ENCODE measurements around the gene SAMD4B.

The SAMD4B gene

DNA sequence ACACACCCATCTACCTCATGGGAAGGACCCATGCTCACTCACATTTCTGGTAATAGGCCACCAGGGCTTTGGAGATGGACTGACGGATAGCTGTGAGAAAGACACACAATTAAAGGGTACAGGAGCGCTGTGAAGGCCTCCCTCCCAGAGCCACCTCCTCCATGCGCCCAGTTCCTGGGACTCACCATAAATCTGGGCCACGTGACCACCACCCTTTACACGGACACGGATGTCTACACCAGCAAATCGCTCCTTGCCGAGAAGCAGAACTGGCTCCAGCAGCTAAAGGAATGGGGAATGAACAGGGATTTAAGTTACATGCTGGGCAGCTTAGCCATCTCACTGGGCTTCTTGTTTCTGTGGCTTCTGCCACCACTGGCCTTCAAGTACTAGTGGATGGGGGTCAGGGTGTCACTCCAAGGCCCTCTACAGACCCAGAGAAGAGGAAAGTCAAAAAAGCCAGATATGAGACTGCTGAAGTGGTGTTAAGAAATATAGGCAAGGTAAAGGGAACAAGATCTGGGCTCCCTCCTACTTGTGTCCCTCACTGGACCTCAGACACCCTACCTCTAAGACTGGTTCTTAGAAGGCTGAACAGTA, 91.4 kb downstream of the SAMD4B start:
- DNase-seq, result no peak

DNA sequence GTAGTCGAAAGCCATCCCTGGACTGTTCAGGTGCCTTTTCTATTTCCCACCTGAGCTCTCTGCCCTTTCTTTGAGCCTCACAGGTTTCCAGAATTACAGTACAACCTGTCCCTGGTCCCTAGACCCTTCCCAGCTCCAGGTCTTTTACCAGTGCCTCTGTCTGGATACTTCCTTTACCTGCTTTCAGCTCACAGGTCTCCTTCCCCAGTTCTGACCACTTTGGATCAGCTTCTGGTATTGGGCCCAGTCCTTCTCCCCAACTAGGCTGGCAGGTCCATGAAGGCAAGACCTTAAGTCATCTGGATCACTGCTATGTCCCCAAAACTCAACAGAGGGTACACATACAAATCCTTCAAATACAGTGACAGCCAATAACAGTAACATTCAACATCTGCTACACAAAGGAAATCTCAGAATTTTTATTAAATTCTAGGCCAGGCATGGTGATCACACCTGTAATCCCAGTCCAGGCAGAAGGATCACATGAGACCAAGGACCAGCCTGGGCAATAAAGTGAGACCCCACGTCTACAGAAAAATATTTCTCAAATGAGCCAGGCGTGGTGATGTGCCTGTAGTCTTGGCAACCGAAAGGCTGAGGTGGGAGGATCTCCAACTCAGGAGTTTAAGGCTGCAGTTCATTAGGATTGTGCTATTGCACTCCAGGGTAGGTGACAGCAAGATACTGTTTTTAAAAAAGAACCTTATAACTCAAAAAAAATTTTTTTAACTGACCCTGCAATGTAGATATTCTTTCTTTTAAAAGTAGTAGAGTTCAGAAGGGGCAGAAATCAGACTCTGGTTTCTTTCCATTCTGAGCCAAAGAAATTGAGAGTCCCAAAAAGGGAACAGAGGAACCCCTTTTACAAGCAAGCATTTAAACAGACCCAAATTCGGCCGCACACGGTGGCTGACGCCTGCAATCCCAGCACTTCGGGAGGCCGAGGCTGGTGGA, 92.2 kb downstream of the SAMD4B start:
- no peak for DNase-seq

Data from amniotic stem cell (primary cell).